Upper lobe of left lung (tissue), 6 donors: ENCODE results near the gene PPP3R1. TPM values are rescaled to one million over a fixed set of nuclear protein-coding genes. Genes with fewer than 3 reads are reported as not detected.
"Not testable (repeated sequence)": the region's sequence is repeated elsewhere in the genome, so short reads cannot be mapped to it uniquely, and the experiment has no call there.

Experiments
- ATAC-seq, 2 donors: fragments of 200-7000 bp; cut with Tn5 transposase; one replicate each; pipeline ENCODE4 v1.9.1; 2022; ENCODE audit warnings: mild to moderate bottlenecking in 2 of 2, moderate library complexity in 2 of 2; ENCODE audit not compliant: low FRiP score in 2 of 2
- DNase-seq, 2 donors: peaks; one replicate each; pipeline ENCODE4 v3.0.0-alpha.2; 2019 to 2020
- H3K27ac ChIP-seq, 4 donors: fragments of 200-600 bp; sonication (generic); one replicate each; pipeline ENCODE4 v1.5.1; 2016 to 2019
- H3K27me3 ChIP-seq, 4 donors: fragments of 200-600 bp; sonication (generic); one replicate each; pipeline ENCODE4 v1.5.1; 2017 to 2019
- H3K36me3 ChIP-seq, 4 donors: fragments of 200-600 bp; sonication (generic); one replicate each; pipeline ENCODE4 v1.5.1; 2016 to 2019
- H3K4me1 ChIP-seq, 4 donors: fragments of 200-600 bp; sonication (generic); one replicate each; pipeline ENCODE4 v1.5.1; 2018 to 2019
- H3K4me3 ChIP-seq, 4 donors: fragments of 200-600 bp; sonication (generic); one replicate each; pipeline ENCODE4 v1.5.1; 2017 to 2019; ENCODE audit warnings: mild to moderate bottlenecking in 2 of 4, moderate library complexity in 1 of 4
- H3K9me3 ChIP-seq, 4 donors: fragments of 200-600 bp; sonication (generic); one replicate each; pipeline ENCODE4 v1.5.1; 2018 to 2019
- CTCF ChIP-seq, 6 experiments: fragments of 450-650 bp in 4 of 6; fragments of 200-600 bp in 2 of 6; sonication (generic) in 2 of 6; IDR thresholded peaks; one replicate each; pipeline ENCODE4 v1.5.1; 2016 to 2019; ENCODE audit warnings: antibody characterized with exemption in 6 of 6
- EP300 ChIP-seq, 4 donors: sonication (generic); formaldehyde crosslinking; IDR thresholded peaks; one replicate each; pipeline ENCODE4 v1.5.1; 2017; ENCODE audit warnings: antibody characterized with exemption in 4 of 4, control low read depth in 2 of 4
- POLR2A ChIP-seq, 4 donors: fragments of 450-650 bp; IDR thresholded peaks; one replicate each; pipeline ENCODE4 v1.5.1; 2016 to 2017; ENCODE audit warnings: antibody characterized with exemption in 4 of 4, mild to moderate bottlenecking in 2 of 4
- POLR2AphosphoS5 ChIP-seq, 2 donors: sonication (generic); formaldehyde crosslinking; IDR thresholded peaks; one replicate each; pipeline ENCODE4 v1.5.1; 2017; ENCODE audit warnings: antibody characterized with exemption in 2 of 2
- WGBS, 2 donors: methylation state at CpG; one replicate each; pipeline ENCODE4 v1.1.5; 2017 to 2018; 5-methylcytosine and 5-hydroxymethylcytosine counted together
- total RNA-seq, 6 donors: library from RNA; depleted of rRNA in 4 of 6; stranded (reverse); fragments of >200 nt in 4 of 6; gene quantifications; one replicate each; pipeline versions ENCODE4 v1.1.0 to v1.2.1, GENCODE V29; 2016 to 2021
- donor health status: DM: no; HTN: no; CAD: no; lungs with moderate emphysema.
- donor health status: DM: no; HTN: yes; CAD: no; lungs with severe emphysema.

Gene PPP3R1
- total RNA-seq, 6 donors from 2014 or later = 14.7 to 56.6 (median 45.4) TPM

DNA sequence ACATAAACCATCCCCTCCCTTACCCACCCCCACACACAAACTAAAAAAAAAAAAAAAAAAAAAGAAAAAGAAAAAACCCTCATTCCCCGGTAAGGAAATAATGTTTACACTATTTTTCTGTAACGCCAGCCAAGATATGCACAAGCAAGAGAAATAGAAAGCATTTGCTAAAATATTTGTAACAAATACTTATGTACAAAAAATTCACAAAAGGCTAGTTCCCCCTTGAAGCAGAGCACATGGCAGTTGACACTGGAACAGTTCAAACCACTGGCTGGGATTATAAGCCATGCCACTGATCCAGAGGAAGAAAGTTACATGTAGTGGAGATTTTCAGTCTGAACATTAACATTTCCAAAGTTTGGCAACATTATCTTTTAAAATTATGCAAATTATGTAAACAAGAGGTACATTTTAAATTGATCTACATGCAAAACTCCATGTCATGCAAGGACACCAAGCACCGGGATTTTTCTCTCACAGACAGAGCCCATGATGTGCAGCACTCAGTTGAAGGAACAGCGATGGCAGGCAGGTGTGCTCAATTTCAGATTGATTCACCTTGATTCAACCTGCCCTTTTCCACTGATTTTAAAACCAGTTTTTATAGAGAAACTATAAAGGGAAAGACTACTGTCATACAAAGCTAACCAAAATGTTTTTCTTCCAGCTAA lies 73.2 kb downstream of the PPP3R1 start:
- Histone ChIP-seq H3K4me1 (peaks cover 0 to 8% (median 0%) of the 10 kb centered on the region in 4 donors), H3K4me3 (no peak overlapping the region), H3K27me3 (no peaks in the 10 kb centered on the region), H3K9me3 (no peaks in the 10 kb centered on the region), H3K27ac (no peak overlapping the region), H3K36me3 (peaks cover 0 to 43% (median 11%) of the 10 kb centered on the region in 4 donors)
- no peak for TF ChIP-seq POLR2AphosphoS5 (IDR thresholded peaks at IDR 0.05)
- 63 to 73% methylated on average over 4 of the region's 4 CpGs for WGBS, 2 donors
- ATAC-seq = no peak
- no peak for DNase-seq

- H3K36me3 ChIP-seq = peaks cover 0 to 42% (median 11%) of the 10 kb centered on the region in 4 donors
- no peak for ATAC-seq
- no peaks in the 10 kb centered on the region for H3K27me3 ChIP-seq
- WGBS, 2 donors = 97 to 99% methylated on average over 3 of the region's 3 CpGs
- no peak overlapping the region for H3K27ac ChIP-seq
- TF ChIP-seq POLR2AphosphoS5 (IDR thresholded peaks at IDR 0.05) = no peak
- TF ChIP-seq EP300 (IDR thresholded peaks at IDR 0.05) = no peak
- no peak for TF ChIP-seq CTCF (IDR thresholded peaks at IDR 0.05)
- H3K4me1 ChIP-seq = peaks cover 0 to 8% (median 0%) of the 10 kb centered on the region in 4 donors
- H3K4me3 ChIP-seq = no peak overlapping the region
- no peak for DNase-seq
- H3K9me3 ChIP-seq = no peaks in the 10 kb centered on the region
Observed at GRCh38 chr2:68178432-68178831, 73.9 kb downstream of the PPP3R1 start.

DNA sequence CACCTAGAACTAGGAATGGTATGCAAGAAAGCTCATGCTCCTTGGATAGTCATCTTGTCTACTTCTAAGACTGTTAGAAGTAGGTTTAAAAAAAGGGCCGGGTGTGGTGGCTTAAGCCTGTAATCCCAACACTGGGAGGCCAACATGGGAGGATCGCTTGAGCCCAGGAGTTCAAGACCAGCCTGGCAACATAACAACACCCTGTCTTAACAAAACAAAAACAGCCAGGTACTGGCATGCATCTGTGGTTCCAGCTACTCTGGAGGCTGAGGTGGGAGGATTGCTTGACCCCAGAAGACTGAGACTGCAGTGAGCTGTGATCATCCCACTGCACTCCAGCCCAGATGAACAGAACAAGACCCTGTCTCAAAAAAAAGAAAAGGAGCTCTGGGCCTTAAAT lies 74.8 kb downstream of the PPP3R1 start:
- TF ChIP-seq POLR2A (IDR thresholded peaks at IDR 0.05) = no peak
- no peak for TF ChIP-seq CTCF (IDR thresholded peaks at IDR 0.05)
- TF ChIP-seq EP300 (IDR thresholded peaks at IDR 0.05) = no peak
- no peak for TF ChIP-seq POLR2AphosphoS5 (IDR thresholded peaks at IDR 0.05)
- Histone ChIP-seq H3K9me3 (no peaks in the 10 kb centered on the region), H3K27ac (no peak overlapping the region), H3K4me1 (peaks cover 0 to 8% (median 0%) of the 10 kb centered on the region in 4 donors), H3K27me3 (no peaks in the 10 kb centered on the region), H3K36me3 (peaks cover 0 to 46% (median 11%) of the 10 kb centered on the region in 4 donors), H3K4me3 (no peak overlapping the region)
- ATAC-seq = no peak
- DNase-seq = no peak
- WGBS, 2 donors = 50 to 78% methylated on average over 2 of the region's 2 CpGs

DNA sequence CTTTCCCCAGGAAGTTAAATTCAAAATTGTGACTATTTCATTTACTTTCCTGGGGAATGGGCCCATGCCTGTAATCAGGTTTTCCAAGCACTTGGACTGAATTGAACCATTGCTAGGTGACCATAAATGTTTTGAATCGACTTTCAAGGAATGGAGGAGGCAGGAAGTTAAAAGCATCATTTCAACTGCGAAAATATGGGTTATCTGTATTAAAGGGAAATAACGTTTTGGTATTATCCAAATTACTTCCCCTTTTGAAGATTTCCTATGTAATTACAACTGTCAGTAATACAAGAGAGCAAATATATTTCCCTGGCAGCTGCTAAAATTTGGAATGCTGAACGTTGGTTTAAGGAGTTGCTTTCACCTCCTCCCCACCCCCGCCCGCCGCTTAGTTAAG lies 75.7 kb downstream of the PPP3R1 start:
- H3K9me3 ChIP-seq = no peaks in the 10 kb centered on the region
- H3K36me3 ChIP-seq = peaks cover 0 to 46% (median 11%) of the 10 kb centered on the region in 4 donors
- ATAC-seq (no peak), DNase-seq (no peak)
- no peaks in the 10 kb centered on the region for H3K27me3 ChIP-seq
- no peak overlapping the region for H3K27ac ChIP-seq
- peaks cover 0 to 8% (median 0%) of the 10 kb centered on the region in 4 donors for H3K4me1 ChIP-seq
- TF ChIP-seq POLR2A (IDR thresholded peaks at IDR 0.05) (no peak), POLR2AphosphoS5 (IDR thresholded peaks at IDR 0.05) (no peak), EP300 (IDR thresholded peaks at IDR 0.05) (no peak), CTCF (IDR thresholded peaks at IDR 0.05) (no peak)
- no peak overlapping the region for H3K4me3 ChIP-seq
- WGBS, 2 donors = 75 to 78% methylated on average over 7 of the region's 7 CpGs

GRCh38 chr2:68175210-68175609 lies 77.1 kb downstream of the PPP3R1 start:
- not testable (repeated sequence) for H3K4me3 ChIP-seq, H3K27ac ChIP-seq, H3K9me3 ChIP-seq, H3K27me3 ChIP-seq, H3K4me1 ChIP-seq, ATAC-seq, DNase-seq
- 99 to 100% methylated on average over 4 of the region's 4 CpGs for WGBS, 2 donors
- peaks cover 0 to 41% (median 11%) of the 10 kb centered on the region in 4 donors for H3K36me3 ChIP-seq
